HG03280 (cell line): Measurements from ENCODE around the gene KCNQ1.
A peak's percentile ranks its signal among the peaks of the same experiment; 100 is the strongest.

Experiments used
- ATAC-seq: cut with Tn5 transposase; IDR thresholded peaks from one replicate; pipeline ENCODE4 v1.9.1; 2021; ENCODE audit warnings: mild to moderate bottlenecking, moderate library complexity; ENCODE audit not compliant: unreplicated experiment

KCNQ1 gene

DNA sequence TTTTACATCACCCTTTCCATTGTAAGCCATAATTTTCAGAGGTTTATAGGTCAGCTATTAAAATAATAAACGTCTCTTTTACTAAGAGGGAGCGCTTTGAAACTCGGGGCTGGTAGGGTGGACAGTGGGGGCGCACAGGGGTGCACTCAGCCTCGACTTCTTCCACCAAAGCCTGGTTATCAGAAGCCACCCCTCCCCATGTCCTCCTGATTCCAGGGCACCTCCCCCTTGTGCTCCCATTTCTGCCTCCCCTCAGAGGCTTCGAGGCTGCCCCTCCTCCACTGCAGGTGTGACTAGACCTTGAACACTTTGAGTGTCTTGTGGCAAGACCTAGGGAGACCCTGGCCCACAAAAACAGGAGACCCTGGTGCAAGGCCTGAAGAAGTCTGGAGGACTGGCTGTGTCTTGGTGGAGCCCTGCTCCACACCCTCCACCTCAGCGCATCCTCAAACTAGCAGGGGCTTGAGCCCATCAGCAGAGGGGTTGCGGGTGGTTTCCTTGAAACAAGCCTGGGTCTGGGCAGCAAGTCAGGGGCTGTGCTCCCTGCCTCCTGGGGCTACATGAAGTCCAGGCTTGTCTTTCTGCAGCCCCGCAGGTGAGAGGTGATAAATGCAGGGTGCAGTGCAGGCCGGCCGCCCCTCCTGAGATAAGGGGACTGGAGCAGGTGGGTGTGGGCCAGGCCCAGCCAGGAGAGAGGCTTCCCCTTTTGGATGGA lies 437.7 kb downstream of the KCNQ1 start:
- ATAC-seq = no peak

DNA sequence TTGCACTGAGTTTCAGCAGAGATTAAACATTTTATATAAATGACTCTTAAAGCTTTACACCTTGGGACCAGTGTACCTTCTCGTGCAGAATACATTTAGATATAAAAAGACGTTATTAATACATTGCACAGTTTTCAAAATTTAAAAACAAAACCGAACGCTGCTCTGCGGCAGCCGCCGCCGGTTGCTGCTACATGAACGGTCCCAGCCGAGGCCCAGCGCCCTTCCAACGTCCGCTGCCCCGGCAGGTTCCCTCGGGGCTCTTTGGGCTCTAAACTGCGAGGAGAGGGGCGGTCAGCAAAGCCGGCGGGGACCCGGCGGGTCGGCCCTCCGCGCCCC lies 438.8 kb downstream of the KCNQ1 start:
- no peak for ATAC-seq

DNA sequence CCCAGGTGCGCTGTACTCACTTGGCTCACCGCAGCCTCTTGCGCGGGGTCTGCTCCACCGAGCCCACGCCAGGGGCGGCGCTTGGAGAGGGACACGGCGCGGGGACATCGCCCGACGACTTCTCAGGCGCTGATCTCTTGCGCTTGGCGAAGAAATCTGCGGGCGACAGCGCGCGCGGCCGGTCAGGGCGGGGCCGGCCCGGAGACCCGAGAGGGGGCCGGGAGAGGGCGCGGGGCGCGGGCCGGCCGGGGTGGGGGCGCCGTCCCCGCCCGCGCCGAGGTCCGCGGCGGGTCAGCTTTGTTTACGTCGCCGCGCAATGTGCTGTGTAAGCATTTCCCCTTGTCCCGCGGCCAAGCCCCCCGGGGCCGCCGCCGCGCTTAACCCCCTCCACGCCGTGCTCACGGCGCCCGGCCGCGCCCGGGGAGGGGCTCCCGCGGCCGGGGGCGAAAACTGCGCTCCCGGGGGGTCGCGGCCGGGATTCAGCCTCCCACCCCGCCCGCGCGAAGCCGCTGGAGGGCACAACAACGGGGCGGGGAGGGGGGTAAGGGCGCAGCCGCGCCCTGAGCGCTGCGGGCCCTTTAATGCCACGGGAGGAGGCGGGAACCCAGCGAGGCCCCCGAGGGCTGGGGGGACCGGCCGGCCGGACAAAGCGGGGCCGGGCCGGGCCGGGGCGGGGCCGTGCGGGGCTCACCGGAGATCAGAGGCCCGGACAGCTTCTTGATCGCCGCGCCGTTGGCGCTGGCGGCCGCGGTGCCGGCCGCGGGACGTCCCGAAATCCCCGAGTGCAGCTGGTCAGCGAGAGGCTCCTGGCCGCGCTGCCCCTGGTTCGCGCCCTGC lies 439.4 kb downstream of the KCNQ1 start:
- ATAC-seq = no peak

DNA sequence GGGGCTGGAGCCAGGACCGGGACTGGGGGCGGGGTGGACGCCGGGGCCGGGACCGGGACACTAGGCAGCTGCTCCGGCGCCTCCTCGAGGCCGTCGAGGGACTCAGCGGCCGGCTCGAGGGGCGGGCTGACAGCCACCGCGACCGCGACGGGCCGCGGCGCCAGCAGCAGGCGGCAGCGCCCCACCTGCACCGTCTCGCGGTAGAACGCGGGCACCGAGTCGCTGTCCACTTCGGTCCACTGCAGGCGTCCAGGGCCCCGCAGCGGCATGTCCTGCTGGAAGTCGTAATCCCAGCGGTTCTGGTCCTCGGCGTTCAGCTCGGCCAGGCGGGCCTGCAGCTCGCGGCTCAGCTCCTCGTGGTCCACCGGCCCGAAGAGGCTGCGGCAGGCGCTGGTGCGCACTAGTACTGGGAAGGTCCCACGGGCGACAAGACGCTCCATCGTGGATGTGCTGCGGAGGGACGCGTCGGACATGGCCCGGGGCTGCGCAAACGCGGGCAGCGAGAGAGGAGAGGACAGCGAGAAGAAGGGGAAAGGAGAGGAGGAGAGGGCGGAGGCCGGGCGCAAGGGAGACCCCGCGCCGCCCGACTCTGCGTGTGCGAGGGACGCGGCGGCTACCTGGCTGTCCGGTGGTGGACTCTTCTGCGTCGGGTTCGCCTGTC lies 440.3 kb downstream of the KCNQ1 start:
- no peak for ATAC-seq

DNA sequence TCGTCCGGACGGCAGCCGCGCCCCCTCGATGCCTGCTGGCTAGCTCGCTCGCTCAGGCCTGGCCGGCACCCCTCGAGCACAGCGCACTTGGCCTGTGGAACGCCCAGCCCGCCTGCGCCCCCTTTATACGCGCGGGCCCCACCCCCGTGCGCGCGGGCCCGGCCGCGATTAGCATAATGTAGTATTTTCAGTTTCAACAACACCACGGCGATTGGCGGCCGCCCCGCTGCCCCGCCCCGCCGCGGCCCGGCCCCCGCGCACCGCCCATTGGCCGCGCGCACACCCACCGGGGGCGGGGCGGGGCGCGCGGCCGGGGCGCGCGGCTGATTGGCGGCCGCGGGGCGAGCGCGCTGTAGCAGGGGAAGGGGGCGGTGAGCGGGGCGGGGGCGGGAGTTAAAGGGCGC lies 440.9 kb downstream of the KCNQ1 start, which contains the start of gene CDKN1C:
TSS of gene CDKN1C (minus strand) at position 98 of the 404 bp plus-strand sequence. CDS start 319 bp downstream, outside the sequence.
- ATAC-seq = peak; percentile 76

DNA sequence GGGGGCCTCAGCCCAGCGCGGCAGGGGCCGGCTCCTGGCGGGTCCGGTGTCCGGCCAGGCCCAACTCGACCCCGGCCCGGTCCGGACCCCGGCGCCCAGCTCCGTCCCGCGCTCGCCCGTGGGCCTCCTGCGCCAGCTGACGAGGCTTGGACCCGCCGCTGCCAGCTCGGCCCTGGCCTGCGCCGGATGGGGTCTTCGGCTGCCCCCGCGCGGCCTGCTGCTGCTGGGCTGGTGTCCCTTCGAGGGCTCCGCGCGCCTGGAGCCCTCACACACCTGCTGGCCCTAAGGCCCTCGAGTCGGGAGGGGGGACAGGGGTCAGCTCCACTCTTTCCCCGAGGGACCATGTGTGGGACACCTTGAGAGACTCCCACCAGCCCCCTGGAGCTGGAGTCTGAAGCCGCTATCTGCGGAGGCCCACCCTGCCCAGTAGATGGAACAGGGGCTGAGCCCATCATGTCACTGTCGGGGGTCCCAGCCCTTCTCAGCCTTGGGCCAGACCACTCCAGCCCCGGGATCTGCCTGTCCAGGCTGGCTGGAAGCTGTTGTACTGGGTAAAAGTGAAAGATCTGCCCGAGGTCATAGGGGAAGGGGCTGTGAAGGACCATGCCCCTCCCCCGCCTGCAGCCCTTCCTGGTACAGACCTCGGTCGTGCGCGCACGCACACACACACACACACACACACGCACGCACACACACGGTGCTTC lies 441.5 kb downstream of the KCNQ1 start:
- no peak for ATAC-seq

DNA sequence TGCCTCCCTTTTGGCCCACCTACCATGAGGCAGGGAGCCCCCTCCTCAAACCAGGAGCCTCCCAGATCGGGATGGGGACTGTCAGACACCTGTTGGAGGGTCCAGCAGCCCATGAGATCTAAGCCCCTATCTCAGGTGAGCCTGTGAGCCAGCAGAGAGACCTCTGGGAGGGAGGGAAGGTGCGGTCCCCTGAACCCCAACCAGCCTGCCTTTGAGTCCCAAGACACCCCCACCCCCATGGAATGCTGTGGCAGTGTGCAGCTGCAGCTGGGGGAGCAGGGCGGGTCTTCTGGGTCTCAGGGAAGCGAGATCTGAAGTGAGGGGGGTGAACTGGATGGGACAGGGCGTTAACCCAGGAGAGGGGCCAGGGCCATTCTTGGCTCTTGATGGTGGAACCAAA lies 442.1 kb downstream of the KCNQ1 start:
- no peak for ATAC-seq

DNA sequence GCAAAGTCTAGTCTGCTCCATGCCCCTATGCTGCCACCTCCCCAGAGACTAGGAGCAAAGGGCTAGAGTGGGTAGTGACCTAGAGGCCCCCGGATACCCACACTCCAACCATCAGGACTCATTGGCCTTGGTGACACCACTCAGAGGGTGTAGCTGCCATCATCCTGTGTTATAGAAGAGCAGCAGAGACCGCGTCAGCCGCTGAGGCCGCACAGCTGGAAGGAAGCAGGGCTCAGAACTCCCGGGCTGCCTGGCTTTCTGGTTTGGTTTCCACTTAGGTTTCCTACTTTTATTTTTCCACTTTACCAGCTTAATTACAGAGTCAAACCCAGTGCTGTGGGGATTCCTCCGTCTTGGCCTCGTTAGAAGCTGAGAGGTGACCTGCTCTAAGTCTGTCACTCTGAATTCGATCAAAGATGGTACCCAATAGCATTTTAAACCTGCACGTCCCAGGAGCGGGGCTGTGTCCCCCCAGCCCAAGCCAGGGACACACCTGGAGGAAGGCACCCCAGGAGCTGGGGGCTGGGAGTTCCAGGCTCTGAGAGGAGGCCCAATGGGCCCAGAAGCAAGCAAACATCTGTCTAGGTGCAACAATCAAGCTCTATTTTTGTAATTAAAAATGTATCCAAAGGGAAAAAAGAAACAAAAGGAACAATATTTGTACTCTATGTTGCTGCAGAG lies 442.8 kb downstream of the KCNQ1 start:
- no peak for ATAC-seq

DNA sequence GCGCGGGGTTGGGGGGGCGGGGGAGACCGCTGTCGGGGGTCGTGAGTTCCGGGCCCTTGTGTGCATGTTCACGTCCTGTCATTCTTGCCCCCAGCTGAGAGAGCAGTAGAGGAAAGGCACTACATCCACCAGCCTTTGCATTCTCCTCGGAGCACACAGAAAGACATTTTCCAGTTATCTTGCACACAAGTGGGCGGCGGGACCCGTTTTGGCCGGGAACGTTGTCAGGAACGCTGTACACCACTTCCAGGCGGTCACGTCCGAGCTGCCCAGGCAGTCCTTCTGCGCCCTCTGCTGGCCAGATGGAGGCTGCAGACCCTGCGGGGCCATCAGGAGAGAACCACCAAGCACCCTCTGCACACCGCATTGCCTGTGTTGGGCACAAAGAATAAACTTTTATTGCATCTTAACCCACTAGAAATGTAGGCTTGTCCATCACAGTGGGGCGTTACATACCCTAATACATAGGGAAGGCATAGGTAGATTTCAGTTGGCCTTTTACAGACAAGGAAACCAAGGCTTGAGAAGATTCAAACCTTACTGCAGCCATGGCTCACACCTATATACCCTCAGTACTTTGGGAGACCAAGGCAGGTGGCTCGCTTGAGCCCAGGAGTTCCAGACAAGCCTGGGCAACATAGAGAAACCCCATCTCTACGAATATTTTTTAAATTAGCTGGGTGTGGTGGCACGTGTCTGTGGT lies 443.6 kb downstream of the KCNQ1 start:
- ATAC-seq = no peak

DNA sequence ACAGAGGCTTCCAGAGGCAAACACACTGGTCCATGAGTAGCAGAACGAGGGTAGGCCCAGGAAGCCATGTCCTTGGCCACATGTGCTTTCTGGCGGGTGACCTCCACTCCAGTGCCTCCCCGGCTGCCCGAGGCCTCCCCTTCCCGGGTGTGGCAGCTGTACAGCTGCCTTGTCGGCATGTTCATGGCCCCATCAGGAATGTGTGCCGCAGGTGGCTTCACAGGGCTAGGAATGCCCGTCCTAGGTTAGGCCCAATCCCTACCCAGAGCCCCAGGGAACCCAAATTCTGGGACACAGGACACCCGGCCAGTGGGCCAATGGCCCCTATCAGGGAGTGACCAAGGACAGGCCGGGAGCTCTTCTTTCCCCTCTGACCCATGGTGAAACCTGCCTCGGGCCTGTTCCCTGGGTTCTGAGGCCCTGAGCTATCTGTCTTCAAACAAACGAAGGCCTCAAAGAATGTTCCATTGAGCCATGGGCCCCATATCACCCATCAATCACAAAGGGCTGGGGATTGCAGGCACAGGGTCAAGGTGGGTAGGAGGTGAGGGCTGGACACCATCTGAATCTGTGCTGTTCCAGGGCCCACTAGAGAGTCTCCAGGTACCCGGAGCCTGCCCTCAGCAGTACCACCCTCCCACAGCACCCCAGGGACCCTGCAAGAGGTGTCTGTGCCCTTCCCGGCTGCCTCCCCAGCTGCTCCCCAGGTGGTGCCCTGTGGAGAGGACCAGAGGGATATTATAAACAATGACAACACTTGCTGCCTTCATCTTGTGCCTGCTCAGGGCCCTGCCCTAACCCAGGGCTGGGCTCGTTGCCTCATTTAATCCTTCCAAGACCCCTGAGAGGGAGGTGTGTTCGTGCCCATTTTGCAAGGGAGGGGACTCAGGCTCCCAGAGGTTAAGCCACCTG lies 444.8 kb downstream of the KCNQ1 start:
- ATAC-seq = no peak

DNA sequence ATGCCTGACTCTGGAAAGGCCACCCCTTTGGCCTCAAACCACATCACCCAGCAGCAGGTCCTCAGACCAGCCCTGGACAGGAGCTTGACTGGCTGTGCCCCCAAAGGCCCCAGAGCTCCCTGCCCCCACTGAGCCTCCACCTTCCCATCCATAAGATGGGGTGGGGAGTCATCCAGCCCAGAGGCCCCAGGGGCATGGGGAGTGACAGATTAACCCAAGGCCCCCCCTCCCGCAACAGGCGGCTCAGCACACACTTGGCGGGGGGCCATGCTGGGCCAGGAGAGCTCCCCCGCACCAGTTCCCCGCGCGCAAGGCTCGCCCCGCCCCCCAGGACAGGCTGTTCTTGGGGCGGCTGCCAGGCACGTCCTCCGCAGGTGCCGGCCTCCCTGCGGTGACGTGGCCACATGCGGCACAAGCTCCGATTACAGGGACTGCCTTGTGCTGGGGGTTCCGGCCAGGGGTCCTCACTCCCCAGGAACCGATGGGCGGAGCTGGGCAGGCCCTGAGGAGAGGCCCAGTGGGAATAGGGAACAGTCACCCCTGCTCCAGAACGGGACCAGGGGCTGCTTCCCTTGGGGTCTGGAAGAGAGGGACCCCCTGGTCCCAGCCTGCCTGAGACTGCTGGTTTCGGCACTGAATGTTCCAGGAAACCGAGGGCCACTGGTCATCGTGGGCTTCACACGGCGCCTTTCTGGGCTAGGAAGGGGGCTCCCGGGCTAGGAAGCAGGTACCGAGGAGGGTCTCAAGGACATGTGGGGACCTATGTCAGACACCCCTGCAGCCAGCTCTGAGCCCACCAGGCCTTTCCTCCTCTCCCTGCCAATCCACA lies 445.9 kb downstream of the KCNQ1 start:
- no peak for ATAC-seq

DNA sequence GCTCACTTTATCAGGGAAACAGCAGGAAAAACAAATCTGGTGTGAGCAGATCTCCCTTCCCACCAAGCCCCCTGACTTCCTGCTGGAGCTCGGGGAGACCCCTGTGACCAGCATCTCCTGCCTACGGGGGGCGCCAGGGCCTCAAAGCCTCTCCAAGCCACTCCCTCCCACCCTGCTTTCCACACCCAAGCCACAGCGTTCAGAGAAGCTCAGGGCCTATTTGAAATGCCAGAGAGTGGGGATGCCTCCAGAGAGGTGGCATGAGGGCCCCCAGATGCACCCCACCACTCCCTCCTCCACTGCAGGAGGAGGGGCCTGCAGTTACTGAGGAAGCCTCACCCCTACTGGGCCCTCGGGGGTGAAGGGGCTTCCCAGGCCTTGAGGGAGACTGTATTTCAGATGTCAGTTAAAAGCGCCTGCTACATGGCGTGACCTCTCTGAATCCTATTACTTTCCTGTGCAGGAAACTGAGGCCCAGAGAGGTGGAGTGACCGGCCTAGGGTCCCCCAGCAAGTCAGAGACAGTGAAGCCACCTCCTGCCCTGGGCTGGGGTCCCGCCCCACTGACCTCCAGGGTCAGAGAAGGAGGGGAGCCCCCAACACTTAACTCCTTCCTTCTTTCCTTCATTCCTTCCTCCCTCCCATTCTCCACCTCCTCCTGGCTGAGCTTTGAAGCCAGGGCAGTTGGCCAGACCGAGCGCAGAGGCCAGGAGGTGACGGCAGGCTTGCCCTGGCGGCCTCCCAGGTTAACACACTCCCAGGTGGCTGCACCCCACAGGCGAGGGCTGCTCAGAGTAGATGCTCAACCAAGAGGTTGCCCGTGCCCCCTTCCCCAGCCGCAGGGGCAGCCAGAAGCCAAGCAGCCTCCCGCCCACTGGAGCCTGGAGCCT lies 446.8 kb downstream of the KCNQ1 start:
- ATAC-seq = no peak

DNA sequence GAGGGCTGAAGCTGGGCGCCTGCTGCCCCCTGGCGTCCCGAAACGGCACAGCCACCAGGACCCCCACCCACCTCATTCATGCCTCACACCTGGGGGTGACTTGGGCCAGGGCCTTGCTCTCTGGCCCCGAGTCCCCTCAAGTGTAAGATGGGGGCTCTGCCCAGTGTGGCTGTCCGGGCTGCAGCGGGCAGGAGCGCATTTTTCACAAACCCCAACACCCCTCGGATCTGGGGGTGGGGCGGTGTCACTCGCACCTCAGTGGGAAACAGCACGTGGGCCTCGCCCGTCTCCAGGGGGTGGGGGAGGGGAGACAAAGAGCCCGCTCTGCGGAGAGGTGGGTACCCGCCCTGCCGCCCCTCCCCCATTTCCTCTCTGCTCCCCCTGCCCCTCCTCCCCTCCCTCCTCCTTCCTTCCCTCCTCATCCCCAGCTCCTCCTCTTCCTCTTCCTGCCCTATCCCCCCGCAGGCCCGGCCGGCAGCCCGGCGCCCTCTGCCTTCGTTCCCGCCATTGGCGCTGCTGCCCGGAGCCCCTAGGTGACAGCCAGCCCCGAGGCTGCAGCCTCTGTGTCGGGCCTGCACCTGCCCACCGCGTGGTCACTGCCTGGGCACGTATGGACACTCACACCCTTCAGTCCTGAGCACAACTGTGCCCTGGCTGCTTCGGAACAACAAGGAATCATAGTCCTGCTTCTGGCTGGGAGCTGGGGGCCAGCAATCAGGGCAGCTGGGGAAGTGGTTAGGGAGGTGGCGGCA lies 447.6 kb downstream of the KCNQ1 start:
- no peak for ATAC-seq

DNA sequence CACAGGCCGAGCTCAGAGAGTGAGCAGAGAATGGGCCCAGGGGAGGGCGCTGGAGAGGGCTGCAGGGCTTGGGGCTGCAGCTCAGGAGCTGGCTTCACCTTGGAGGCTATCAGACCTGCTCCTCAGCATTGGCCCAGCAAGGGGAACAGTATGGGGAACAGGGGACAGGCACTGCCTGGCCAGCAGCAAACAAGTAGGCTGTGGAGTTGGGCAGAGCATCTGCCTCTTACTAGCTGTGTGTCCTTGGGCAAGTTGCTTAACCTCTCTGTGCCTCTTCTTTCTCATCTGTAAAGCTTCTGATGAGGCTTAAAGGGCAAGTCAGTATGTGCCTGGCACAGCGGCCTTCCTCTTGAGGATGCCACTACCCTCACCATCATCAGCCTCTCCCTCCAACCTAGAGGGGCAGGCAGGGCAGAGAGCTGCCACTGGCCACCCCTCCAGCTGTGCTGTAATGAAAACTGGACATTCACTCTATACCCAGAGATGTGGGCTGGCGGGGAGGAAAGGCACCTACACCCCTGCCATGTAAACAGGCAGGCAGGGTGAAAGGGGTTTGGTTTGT lies 448.2 kb downstream of the KCNQ1 start:
- ATAC-seq = no peak

DNA sequence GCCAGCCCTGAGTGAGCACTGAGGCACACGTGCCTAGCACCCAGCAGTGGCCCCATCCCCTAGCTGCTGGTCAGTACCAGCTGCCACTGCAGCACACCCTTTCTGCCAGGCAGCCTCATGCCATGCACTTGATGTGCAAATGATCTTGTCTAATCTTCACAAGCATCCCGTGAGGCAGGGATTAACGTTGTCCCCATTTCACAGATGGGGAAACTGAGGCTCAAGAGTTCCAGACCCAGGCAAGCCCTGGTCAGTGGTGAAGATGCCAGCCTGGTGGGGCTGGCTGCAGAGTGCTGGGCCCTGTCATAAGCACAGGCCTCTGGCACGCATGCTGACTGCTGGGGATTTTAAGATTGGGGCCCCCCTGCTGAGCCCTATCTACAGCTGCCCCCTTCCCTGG lies 449.1 kb downstream of the KCNQ1 start:
- no peak for ATAC-seq

DNA sequence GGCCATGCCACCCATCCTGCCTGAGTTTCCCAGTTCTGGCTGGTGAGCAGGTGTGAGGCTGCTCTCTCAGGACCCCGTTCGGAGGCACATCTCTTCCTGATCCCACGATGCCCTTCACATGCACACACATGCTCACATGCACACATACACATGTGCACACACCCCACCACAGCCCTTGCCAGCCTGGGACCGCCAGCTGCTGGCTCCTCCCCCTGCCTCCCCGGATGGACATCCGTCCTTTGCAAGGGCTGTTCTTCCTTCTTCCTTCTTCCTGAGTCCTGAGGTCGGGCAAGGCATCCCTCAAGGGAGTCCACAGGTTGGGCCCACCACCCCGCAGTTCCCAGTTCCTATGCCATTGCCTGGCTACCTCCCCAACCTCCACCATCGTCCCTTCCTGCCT lies 451.2 kb downstream of the KCNQ1 start:
- ATAC-seq = no peak
